HEK293T (cell line): ENCODE measurements around the gene RBKS.

Experiments used
- CTCF ChIA-PET: fragments of 350-600 bp; formaldehyde crosslinking; extraction: SDS; loops from one replicate; lab custom pipeline; 2021; ENCODE audit warnings: antibody characterized with exemption, inconsistent platforms; lab: Yijun Ruan, JAX
- POLR2A ChIA-PET: fragments of 350-600 bp; formaldehyde crosslinking; extraction: SDS; loops from one replicate; lab custom pipeline; 2020; ENCODE audit warnings: antibody characterized with exemption, inconsistent platforms; lab: Yijun Ruan, JAX
- DNase-seq: peaks from one replicate; pipeline ENCODE4 v3.0.0; 2012; ENCODE audit warnings: mixed read lengths; ENCODE audit errors: extremely low spot score
- ARNT ChIP-seq: fragments of 450-650 bp; IDR thresholded peaks from 2 replicates; pipeline ENCODE4 v1.6.1; 2017; ENCODE audit warnings: mild to moderate bottlenecking
- BHLHE40 ChIP-seq: fragments of 450-650 bp; IDR thresholded peaks from 2 replicates; pipeline ENCODE4 v1.6.1; 2016; ENCODE audit warnings: mild to moderate bottlenecking, moderate library complexity, borderline replicate concordance
- CTBP1 ChIP-seq: fragments of 450-650 bp; IDR thresholded peaks from 2 replicates; pipeline ENCODE4 v1.6.1; 2016; ENCODE audit warnings: borderline replicate concordance
- ELF4 ChIP-seq: fragments of 450-650 bp; IDR thresholded peaks from 2 replicates; pipeline ENCODE4 v1.6.1; 2017; ENCODE audit warnings: antibody characterized with exemption
- FOXA1 ChIP-seq: fragments of 450-650 bp; IDR thresholded peaks from 2 replicates; pipeline ENCODE4 v1.6.1; 2016; ENCODE audit warnings: mild to moderate bottlenecking
- FOXK2 ChIP-seq: fragments of 450-650 bp; IDR thresholded peaks from 2 replicates; pipeline ENCODE4 v1.6.1; 2016; ENCODE audit warnings: mild to moderate bottlenecking
- FOXM1 ChIP-seq: fragments of 450-650 bp; IDR thresholded peaks from 2 replicates; pipeline ENCODE4 v1.6.1; 2017; ENCODE audit warnings: mild to moderate bottlenecking, borderline replicate concordance
- HDGF ChIP-seq: fragments of 450-650 bp; IDR thresholded peaks from 2 replicates; pipeline ENCODE4 v1.6.1; 2017; ENCODE audit warnings: antibody characterized with exemption, borderline replicate concordance
- L3MBTL2 ChIP-seq: fragments of 450-650 bp; conservative IDR thresholded peaks from 2 replicates; pipeline ENCODE4 v1.6.1; 2016; ENCODE audit warnings: mild to moderate bottlenecking
- LEF1 ChIP-seq: fragments of 450-650 bp; IDR thresholded peaks from 2 replicates; pipeline ENCODE4 v1.6.1; 2017; ENCODE audit warnings: mild to moderate bottlenecking, borderline replicate concordance
- NFRKB ChIP-seq: fragments of 450-650 bp; IDR thresholded peaks from 2 replicates; pipeline ENCODE4 v1.6.1; 2016; ENCODE audit warnings: mild to moderate bottlenecking, moderate library complexity
- PKNOX1 ChIP-seq: fragments of 450-650 bp; IDR thresholded peaks from 2 replicates; pipeline ENCODE4 v1.6.1; 2016
- SP1 ChIP-seq: fragments of 450-650 bp; IDR thresholded peaks from 2 replicates; pipeline ENCODE4 v1.6.1; 2017
- SUZ12 ChIP-seq: fragments of 450-650 bp; IDR thresholded peaks from 2 replicates; pipeline ENCODE4 v1.6.1; 2016; ENCODE audit warnings: mild to moderate bottlenecking
- TARDBP ChIP-seq: fragments of 450-650 bp; IDR thresholded peaks from 2 replicates; pipeline ENCODE4 v1.6.1; 2016
- ZNF384 ChIP-seq: fragments of 450-650 bp; IDR thresholded peaks from 2 replicates; pipeline ENCODE4 v1.6.1; 2016

Gene RBKS

GRCh38 chr2:27906074-27906473, 15.9 kb upstream of the RBKS start:
- ChIA-PET POLR2A (no interaction called here), CTCF (no interaction called here)
- DNase-seq, result no peak
- TF ChIP-seq PKNOX1, result no peak
- TF ChIP-seq NFRKB, result no peak
- TF ChIP-seq LEF1, result no peak
- TF ChIP-seq TARDBP, result no peak
- no peak for TF ChIP-seq CTBP1
- no peak for TF ChIP-seq ELF4
- TF ChIP-seq SUZ12, result no peak
- TF ChIP-seq FOXM1, result no peak
- no peak for TF ChIP-seq HDGF
- TF ChIP-seq ARNT, result no peak
- no peak for TF ChIP-seq L3MBTL2
- no peak for TF ChIP-seq FOXK2
- no peak for TF ChIP-seq FOXA1
- no peak for TF ChIP-seq SP1

GRCh38 chr2:27904405-27904665, 14.1 kb upstream of the RBKS start:
- POLR2A ChIA-PET, result no interaction called here
- CTCF ChIA-PET, result no interaction called here
- no peak for TF ChIP-seq ZNF384
- TF ChIP-seq PKNOX1, result no peak
- TF ChIP-seq HDGF, result no peak
- no peak for TF ChIP-seq NFRKB
- TF ChIP-seq SUZ12, result no peak
- TF ChIP-seq ELF4, result no peak
- TF ChIP-seq L3MBTL2, result no peak
- TF ChIP-seq TARDBP, result no peak
- no peak for TF ChIP-seq CTBP1
- TF ChIP-seq FOXM1, result no peak
- no peak for TF ChIP-seq ARNT
- TF ChIP-seq SP1, result no peak
- no peak for TF ChIP-seq FOXK2
- TF ChIP-seq LEF1, result no peak
- TF ChIP-seq FOXA1, result no peak
- no peak for TF ChIP-seq BHLHE40
- no peak for DNase-seq

DNA sequence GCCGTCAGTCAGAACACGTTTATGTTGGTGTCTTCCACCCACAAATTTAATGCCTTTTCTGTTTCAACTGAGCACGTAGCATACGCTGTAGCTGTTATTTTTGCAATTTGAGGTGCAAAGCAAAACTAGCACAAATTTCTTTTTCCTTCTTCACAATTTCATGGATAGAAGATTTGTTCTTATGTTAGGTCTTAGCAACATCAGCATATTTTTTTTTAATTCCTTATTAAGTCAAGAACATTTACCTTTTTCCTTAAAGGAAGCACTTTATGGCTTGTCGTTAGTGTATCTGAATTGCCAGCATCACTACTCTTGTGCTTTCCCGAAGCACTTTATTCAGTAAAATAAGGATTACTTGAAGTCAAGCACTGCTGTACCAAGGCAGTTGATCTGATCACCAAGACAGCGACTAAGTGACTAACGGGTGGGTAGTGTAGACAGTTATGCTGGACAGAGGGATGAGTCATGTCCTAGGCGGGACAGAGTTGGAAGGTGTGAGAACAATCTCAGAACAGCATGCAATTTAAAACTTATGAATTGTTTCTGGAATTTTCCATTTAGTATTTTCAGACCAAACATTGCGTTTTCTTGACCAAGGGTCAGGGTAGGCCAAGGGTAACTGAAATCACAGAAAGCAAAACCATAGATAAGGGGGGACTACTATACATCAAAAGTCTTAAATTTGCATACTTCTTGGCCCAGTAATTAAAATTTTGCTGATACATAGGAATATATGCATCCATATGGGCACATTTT, 13.6 kb upstream of the RBKS start:
- TF ChIP-seq LEF1, result no peak
- TF ChIP-seq FOXA1, result no peak
- TF ChIP-seq HDGF, result no peak
- TF ChIP-seq FOXK2, result no peak
- no peak for TF ChIP-seq ARNT
- TF ChIP-seq NFRKB, result no peak
- TF ChIP-seq SP1, result no peak
- TF ChIP-seq ZNF384, result no peak
- TF ChIP-seq ELF4, result no peak
- TF ChIP-seq BHLHE40, result no peak
- DNase-seq, result no peak
- ChIA-PET POLR2A (no interaction called here), CTCF (no interaction called here)

DNA sequence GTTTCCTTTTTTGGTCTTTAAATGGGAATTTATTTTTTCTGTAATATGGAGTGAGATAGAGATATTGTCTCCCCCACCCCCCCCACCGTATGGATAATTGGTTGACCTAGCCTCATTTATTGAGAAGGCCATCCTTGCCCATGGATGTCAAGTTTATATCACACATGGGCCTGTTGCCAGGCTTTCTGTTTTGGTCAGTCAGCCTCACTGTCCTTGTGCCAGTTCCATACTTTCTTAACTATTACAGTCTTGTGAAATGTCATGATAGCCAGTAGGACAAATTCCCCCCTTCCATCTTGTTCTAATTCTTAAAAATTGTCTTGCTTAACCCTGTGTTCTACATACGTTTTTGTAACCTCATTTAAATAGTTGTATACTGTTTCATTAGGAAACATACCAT, 12.8 kb upstream of the RBKS start:
- DNase-seq, result no peak
- POLR2A ChIA-PET, result no interaction called here
- CTCF ChIA-PET, result no interaction called here
- TF ChIP-seq LEF1, result no peak
- TF ChIP-seq FOXA1, result no peak
- TF ChIP-seq BHLHE40, result no peak
- no peak for TF ChIP-seq TARDBP
- TF ChIP-seq SP1, result no peak
- no peak for TF ChIP-seq FOXM1
- TF ChIP-seq HDGF, result no peak
- no peak for TF ChIP-seq CTBP1
- TF ChIP-seq FOXK2, result no peak
- no peak for TF ChIP-seq ZNF384
- TF ChIP-seq NFRKB, result no peak
- TF ChIP-seq L3MBTL2, result no peak
- TF ChIP-seq PKNOX1, result no peak
- no peak for TF ChIP-seq ELF4

GRCh38 chr2:27902098-27902497, 11.9 kb upstream of the RBKS start:
- DNase-seq, result no peak
- POLR2A ChIA-PET, result no interaction called here
- CTCF ChIA-PET, result no interaction called here
- TF ChIP-seq FOXK2 (no peak), L3MBTL2 (no peak), NFRKB (no peak), SP1 (no peak), LEF1 (no peak), FOXA1 (no peak), BHLHE40 (no peak), CTBP1 (no peak), ARNT (no peak), SUZ12 (no peak), PKNOX1 (no peak), ZNF384 (no peak), ELF4 (no peak), FOXM1 (no peak), TARDBP (no peak), HDGF (no peak)
